Measurements from ENCODE around the gene ZIC1. TPM values are rescaled to one million over a fixed set of nuclear protein-coding genes. Genes with fewer than 3 reads are reported as not detected.

Gene ZIC1
- total and polyA plus RNA-seq, 4 experiments from 2014 or later, result not detected

DNA sequence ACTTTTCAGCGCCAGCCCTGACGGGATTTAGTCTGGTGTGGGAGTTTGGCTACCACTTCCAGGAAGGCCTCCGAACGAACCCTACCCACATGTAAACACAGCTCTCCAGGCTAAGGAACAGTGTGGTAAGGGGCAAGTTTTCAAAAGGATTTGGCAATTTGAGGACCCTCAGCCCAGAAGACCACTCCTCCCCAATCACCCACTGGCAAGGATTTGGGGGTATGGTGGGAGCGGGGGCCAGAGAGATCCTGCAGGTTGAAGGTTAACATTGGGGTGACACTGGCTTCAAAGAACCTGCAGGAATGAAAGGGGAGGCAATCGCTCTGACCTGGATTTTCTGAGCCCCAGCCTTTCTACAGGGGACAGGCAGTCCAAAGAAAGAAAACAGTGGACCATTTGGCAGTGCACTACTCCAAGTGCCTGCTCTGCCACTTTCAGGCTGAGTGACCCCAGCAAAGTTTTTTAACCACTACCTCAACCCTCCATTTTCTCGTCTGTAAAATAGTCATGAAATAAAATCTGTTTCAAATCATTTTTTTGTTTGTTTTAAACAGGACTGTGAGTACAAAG lies 37.3 kb upstream of the ZIC1 start:
- H3K27ac ChIP-seq (ENCODE audit: low read depth, low read length), result no peak overlapping the region
- H3K9me3 Mint-ChIP-seq, result peaks cover 0 to 41% (median 24%) of the 10 kb centered on the region in 8 donors

GRCh38 chr3:147372525-147373027 lies 36.6 kb upstream of the ZIC1 start:
- Mint-ChIP-seq H3K4me1 (no peaks in the 10 kb centered on the region), H3K36me3 (peaks cover 0 to 9% of the 10 kb centered on the region in 2 donors), H3K4me3 (no peak overlapping the region), H3K9me3 (peaks cover 0 to 45% (median 27%) of the 10 kb centered on the region in 8 donors), H3K27me3 (peaks cover 51 to 57% of the 10 kb centered on the region in 2 donors), H3K27ac (no peak overlapping the region)
- Histone ChIP-seq H3K27me3 (ENCODE audit: insufficient read depth, low read length) (peaks cover 15% of the 10 kb centered on the region), H3K27ac (ENCODE audit: low read depth, low read length) (no peak overlapping the region), H3K4me3 (ENCODE audit: low read length in 2 of 2) (no peak overlapping the region), H3K4me1 (ENCODE audit: insufficient read depth, low read length) (no peaks in the 10 kb centered on the region), H3K36me3 (ENCODE audit: insufficient read depth, low read length) (no peaks in the 10 kb centered on the region), H3K9me3 (ENCODE audit: control insufficient read depth in 1 of 2, low read length in 2 of 2) (no peaks in the 10 kb centered on the region)
- POLR2A ChIA-PET (ENCODE audit: partially characterized antibody), result no interaction called here
- DNase-seq, result no peak
- CTCF ChIA-PET (ENCODE audit: partially characterized antibody), result no interaction called here
- intact Hi-C loops (cut with micrococcal nuclease), result no loop called here

More for the DNA sequence above, 37.3 kb upstream of the ZIC1 start:
- Histone ChIP-seq H3K9me3 (ENCODE audit: control insufficient read depth in 1 of 2, low read length in 2 of 2) (no peaks in the 10 kb centered on the region), H3K27me3 (ENCODE audit: insufficient read depth, low read length) (peaks cover 16% of the 10 kb centered on the region), H3K4me1 (ENCODE audit: insufficient read depth, low read length) (no peaks in the 10 kb centered on the region), H3K4me3 (ENCODE audit: low read length in 2 of 2) (no peak overlapping the region), H3K36me3 (ENCODE audit: insufficient read depth, low read length) (no peaks in the 10 kb centered on the region)
- Mint-ChIP-seq H3K36me3 (peaks cover 0 to 9% of the 10 kb centered on the region in 2 donors), H3K27ac (no peak overlapping the region), H3K4me1 (no peaks in the 10 kb centered on the region), H3K27me3 (peaks cover 45 to 54% of the 10 kb centered on the region in 2 donors), H3K4me3 (no peak overlapping the region)
- ChIA-PET CTCF (ENCODE audit: partially characterized antibody) (no interaction called here), POLR2A (ENCODE audit: partially characterized antibody) (no interaction called here)
- intact Hi-C loops (cut with micrococcal nuclease), result no loop called here
- no peak for DNase-seq

- no peaks in the 10 kb centered on the region for H3K9me3 ChIP-seq (ENCODE audit: control insufficient read depth in 1 of 2, low read length in 2 of 2)
- CTCF ChIA-PET (ENCODE audit: partially characterized antibody), result no interaction called here
- H3K4me3 Mint-ChIP-seq, result no peak overlapping the region
- peaks cover 0 to 9% of the 10 kb centered on the region in 2 donors for H3K36me3 Mint-ChIP-seq
- no peak overlapping the region for H3K4me3 ChIP-seq (ENCODE audit: low read length in 2 of 2)
- intact Hi-C loops (cut with micrococcal nuclease), result no loop called here
- H3K4me1 Mint-ChIP-seq, result no peaks in the 10 kb centered on the region
- peaks cover 48 to 60% of the 10 kb centered on the region in 2 donors for H3K27me3 Mint-ChIP-seq
- peaks cover 0 to 48% (median 29%) of the 10 kb centered on the region in 8 donors for H3K9me3 Mint-ChIP-seq
- H3K27ac ChIP-seq (ENCODE audit: low read depth, low read length), result no peak overlapping the region
- H3K4me1 ChIP-seq (ENCODE audit: insufficient read depth, low read length), result no peaks in the 10 kb centered on the region
- POLR2A ChIA-PET (ENCODE audit: partially characterized antibody), result no interaction called here
- no peak overlapping the region for H3K27ac Mint-ChIP-seq
- no peak for DNase-seq
- H3K27me3 ChIP-seq (ENCODE audit: insufficient read depth, low read length), result peaks cover 10% of the 10 kb centered on the region
- H3K36me3 ChIP-seq (ENCODE audit: insufficient read depth, low read length), result no peaks in the 10 kb centered on the region
Measured at GRCh38 chr3:147373301-147373700, 35.9 kb upstream of the ZIC1 start.

DNA sequence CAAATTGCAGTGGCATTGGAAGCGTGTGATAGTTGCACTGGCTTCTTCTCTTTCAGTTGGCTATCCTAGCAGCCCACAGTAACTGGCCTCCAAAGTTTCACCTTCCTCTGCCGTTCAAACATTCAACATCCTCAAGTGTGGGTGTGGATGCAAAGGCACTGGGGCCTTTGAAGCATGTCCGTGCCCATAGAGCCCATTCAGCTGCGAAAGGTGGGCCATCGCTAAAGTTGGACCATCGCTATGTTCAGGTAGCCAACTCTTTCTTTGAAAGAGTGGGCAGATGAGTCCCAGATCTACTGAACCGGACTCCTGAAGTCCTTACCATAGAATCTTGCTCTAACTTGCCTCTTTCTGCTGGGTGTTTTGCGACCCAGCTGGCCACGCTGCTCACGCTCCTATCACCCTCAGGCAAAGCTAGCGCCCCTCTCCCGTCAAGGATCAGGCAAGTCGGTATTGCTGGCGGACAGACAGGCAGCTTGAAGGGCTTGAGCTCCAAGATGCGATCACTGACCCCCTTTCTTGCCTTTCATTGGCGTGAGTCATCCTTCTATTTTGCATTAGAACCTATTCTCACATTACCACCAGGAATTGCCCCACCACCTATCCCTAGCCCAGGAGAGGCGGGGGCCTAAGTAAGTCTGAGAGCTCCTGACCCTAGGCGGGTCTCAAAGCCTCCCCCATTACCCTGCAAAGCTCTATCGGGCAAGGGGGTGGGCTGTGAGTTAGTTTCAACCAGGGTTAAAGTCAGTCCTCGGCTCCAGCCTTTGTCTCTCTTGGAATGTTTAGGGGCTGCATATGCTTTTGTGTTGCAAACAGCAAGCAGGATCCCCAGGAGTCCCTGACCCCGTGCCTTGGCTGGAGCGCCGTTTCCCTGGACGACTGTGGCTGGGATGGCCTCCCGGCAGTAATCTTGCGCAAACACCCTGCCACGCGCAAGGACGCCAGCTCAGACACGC lies 31.5 kb upstream of the ZIC1 start:
- peaks cover 0 to 35% (median 22%) of the 10 kb centered on the region in 8 donors for H3K9me3 Mint-ChIP-seq
- CTCF ChIA-PET (ENCODE audit: partially characterized antibody), result no interaction called here

GRCh38 chr3:147379651-147380050 lies 29.5 kb upstream of the ZIC1 start:
- H3K36me3 ChIP-seq (ENCODE audit: insufficient read depth, low read length), result no peaks in the 10 kb centered on the region
- Mint-ChIP-seq H3K9me3 (peaks cover 0 to 31% (median 19%) of the 10 kb centered on the region in 8 donors), H3K27ac (no peak overlapping the region), H3K4me3 (no peak overlapping the region), H3K4me1 (no peaks in the 10 kb centered on the region), H3K36me3 (no peaks in the 10 kb centered on the region), H3K27me3 (peaks cover 58 to 62% of the 10 kb centered on the region in 2 donors)
- peaks cover 5% of the 10 kb centered on the region for H3K27me3 ChIP-seq (ENCODE audit: insufficient read depth, low read length)
- no peak overlapping the region for H3K27ac ChIP-seq (ENCODE audit: low read depth, low read length)
- no peak for DNase-seq
- H3K4me3 ChIP-seq (ENCODE audit: low read length in 2 of 2), result no peak overlapping the region
- CTCF ChIA-PET (ENCODE audit: partially characterized antibody), result no interaction called here
- intact Hi-C loops (cut with micrococcal nuclease), result no loop called here
- H3K4me1 ChIP-seq (ENCODE audit: insufficient read depth, low read length), result no peaks in the 10 kb centered on the region
- H3K9me3 ChIP-seq (ENCODE audit: control insufficient read depth in 1 of 2, low read length in 2 of 2), result no peaks in the 10 kb centered on the region
- POLR2A ChIA-PET (ENCODE audit: partially characterized antibody), result no interaction called here

More for the DNA sequence above, 31.5 kb upstream of the ZIC1 start:
- Mint-ChIP-seq H3K27ac (no peak overlapping the region), H3K36me3 (no peaks in the 10 kb centered on the region), H3K27me3 (peaks cover 54 to 61% of the 10 kb centered on the region in 2 donors), H3K4me1 (no peaks in the 10 kb centered on the region), H3K4me3 (no peak overlapping the region)
- no peak overlapping the region for H3K27ac ChIP-seq (ENCODE audit: low read depth, low read length)
- H3K4me1 ChIP-seq (ENCODE audit: insufficient read depth, low read length), result no peaks in the 10 kb centered on the region
- POLR2A ChIA-PET (ENCODE audit: partially characterized antibody), result no interaction called here
- intact Hi-C loops (cut with micrococcal nuclease), result no loop called here
- no peaks in the 10 kb centered on the region for H3K36me3 ChIP-seq (ENCODE audit: insufficient read depth, low read length)
- H3K4me3 ChIP-seq (ENCODE audit: low read length in 2 of 2), result no peak overlapping the region
- no peaks in the 10 kb centered on the region for H3K9me3 ChIP-seq (ENCODE audit: control insufficient read depth in 1 of 2, low read length in 2 of 2)
- peaks cover 1% of the 10 kb centered on the region for H3K27me3 ChIP-seq (ENCODE audit: insufficient read depth, low read length)
- DNase-seq, result no peak

- intact Hi-C loops (cut with micrococcal nuclease), result no loop called here
- Mint-ChIP-seq H3K27me3 (peaks cover 62 to 63% of the 10 kb centered on the region in 2 donors), H3K36me3 (no peaks in the 10 kb centered on the region), H3K9me3 (peaks cover 0 to 33% (median 21%) of the 10 kb centered on the region in 8 donors), H3K4me1 (no peaks in the 10 kb centered on the region), H3K4me3 (no peak overlapping the region), H3K27ac (no peak overlapping the region)
- no peaks in the 10 kb centered on the region for H3K36me3 ChIP-seq (ENCODE audit: insufficient read depth, low read length)
- no peaks in the 10 kb centered on the region for H3K9me3 ChIP-seq (ENCODE audit: control insufficient read depth in 1 of 2, low read length in 2 of 2)
- H3K27me3 ChIP-seq (ENCODE audit: insufficient read depth, low read length), result peaks cover 5% of the 10 kb centered on the region
- H3K4me1 ChIP-seq (ENCODE audit: insufficient read depth, low read length), result no peaks in the 10 kb centered on the region
- H3K4me3 ChIP-seq (ENCODE audit: low read length in 2 of 2), result no peak overlapping the region
- ChIA-PET POLR2A (ENCODE audit: partially characterized antibody) (no interaction called here), CTCF (ENCODE audit: partially characterized antibody) (no interaction called here)
- no peak for DNase-seq
- no peak overlapping the region for H3K27ac ChIP-seq (ENCODE audit: low read depth, low read length)
Measured at GRCh38 chr3:147380387-147380951, 28.7 kb upstream of the ZIC1 start.

GRCh38 chr3:147380977-147381376 lies 28.2 kb upstream of the ZIC1 start:
- H3K27ac ChIP-seq (ENCODE audit: low read depth, low read length), result no peak overlapping the region
- ChIA-PET POLR2A (ENCODE audit: partially characterized antibody) (no interaction called here), CTCF (ENCODE audit: partially characterized antibody) (no interaction called here)
- no peaks in the 10 kb centered on the region for H3K36me3 ChIP-seq (ENCODE audit: insufficient read depth, low read length)
- Mint-ChIP-seq H3K27ac (no peak overlapping the region), H3K4me1 (no peaks in the 10 kb centered on the region), H3K9me3 (peaks cover 0 to 38% (median 22%) of the 10 kb centered on the region in 8 donors), H3K27me3 (peaks cover 66% of the 10 kb centered on the region in 2 donors), H3K36me3 (no peaks in the 10 kb centered on the region), H3K4me3 (no peak overlapping the region)
- intact Hi-C loops (cut with micrococcal nuclease), result no loop called here
- H3K4me3 ChIP-seq (ENCODE audit: low read length in 2 of 2), result no peak overlapping the region
- no peak for DNase-seq
- H3K27me3 ChIP-seq (ENCODE audit: insufficient read depth, low read length), result peaks cover 5% of the 10 kb centered on the region
- no peaks in the 10 kb centered on the region for H3K9me3 ChIP-seq (ENCODE audit: control insufficient read depth in 1 of 2, low read length in 2 of 2)
- H3K4me1 ChIP-seq (ENCODE audit: insufficient read depth, low read length), result no peaks in the 10 kb centered on the region

Measured in CD4-positive, alpha-beta memory T cell (primary cell).